Thyroid gland (tissue), 4 donors: ENCODE measurements around the gene ATP9B.

Source experiments
- CTCF ChIP-seq, 6 experiments: fragments of 200-600 bp in 3 of 6; fragments of 450-650 bp in 3 of 6; sonication (generic) in 3 of 6; IDR thresholded peaks; one replicate each; pipeline ENCODE4 v1.5.1; 2016 to 2019; ENCODE audit warnings: antibody characterized with exemption in 6 of 6, mild to moderate bottlenecking in 2 of 6, inconsistent platforms in 1 of 6, moderate library complexity in 1 of 6
- POLR2A ChIP-seq, 2 donors: fragments of 450-650 bp; IDR thresholded peaks; one replicate each; pipeline ENCODE4 v1.6.1; 2017; ENCODE audit warnings: antibody characterized with exemption in 2 of 2, mild to moderate bottlenecking in 2 of 2, moderate library complexity in 1 of 2

GRCh38 chr18:79386547-79386946 is 317.4 kb downstream of the ATP9B start:
- TF ChIP-seq POLR2A (IDR thresholded peaks at IDR 0.05), result no peak
- TF ChIP-seq CTCF (IDR thresholded peaks at IDR 0.05), result no peak
